ENCODE results near the gene CAMK2N2.

Gene CAMK2N2

GRCh38 chr3:184284696-184285095 is 23.3 kb upstream of the CAMK2N2 start:
- no peak for TF ChIP-seq FOXP2 (optimal IDR thresholded peaks at IDR 0.05; ENCODE audit: borderline replicate concordance, extremely low read depth, extremely low read length, insufficient read depth)
- no peak for TF ChIP-seq REST (IDR thresholded peaks at IDR 0.05; ENCODE audit: insufficient read depth in 1 of 2, low read depth in 2 of 2, low read length in 2 of 2)
- TF ChIP-seq SIN3A (IDR thresholded peaks at IDR 0.05; ENCODE audit: borderline replicate concordance, insufficient read depth, low read length): no peak
- TF ChIP-seq TAF1 (IDR thresholded peaks at IDR 0.05; ENCODE audit: borderline replicate concordance, insufficient read depth, low read length): no peak
- TF ChIP-seq POLR2AphosphoS5 (IDR thresholded peaks at IDR 0.05; ENCODE audit: low read depth, low read length): no peak

- TF ChIP-seq REST (IDR thresholded peaks at IDR 0.05; ENCODE audit: insufficient read depth in 1 of 2, low read depth in 2 of 2, low read length in 2 of 2) (no peak), TAF1 (IDR thresholded peaks at IDR 0.05; ENCODE audit: borderline replicate concordance, insufficient read depth, low read length) (no peak), SIN3A (IDR thresholded peaks at IDR 0.05; ENCODE audit: borderline replicate concordance, insufficient read depth, low read length) (no peak), POLR2AphosphoS5 (IDR thresholded peaks at IDR 0.05; ENCODE audit: low read depth, low read length) (no peak), FOXP2 (optimal IDR thresholded peaks at IDR 0.05; ENCODE audit: borderline replicate concordance, extremely low read depth, extremely low read length, insufficient read depth) (no peak)
These were observed 22.3 kb upstream of the CAMK2N2 start for GRCh38 chr3:184283681-184284080.

- TF ChIP-seq TAF1 (IDR thresholded peaks at IDR 0.05; ENCODE audit: borderline replicate concordance, insufficient read depth, low read length) (no peak), SIN3A (IDR thresholded peaks at IDR 0.05; ENCODE audit: borderline replicate concordance, insufficient read depth, low read length) (no peak), REST (IDR thresholded peaks at IDR 0.05; ENCODE audit: insufficient read depth in 1 of 2, low read depth in 2 of 2, low read length in 2 of 2) (no peak), FOXP2 (optimal IDR thresholded peaks at IDR 0.05; ENCODE audit: borderline replicate concordance, extremely low read depth, extremely low read length, insufficient read depth) (no peak), POLR2AphosphoS5 (IDR thresholded peaks at IDR 0.05; ENCODE audit: low read depth, low read length) (no peak)
These were observed 21.6 kb upstream of the CAMK2N2 start for GRCh38 chr3:184282941-184283340.

- TF ChIP-seq TAF1 (IDR thresholded peaks at IDR 0.05; ENCODE audit: borderline replicate concordance, insufficient read depth, low read length) (no peak), REST (IDR thresholded peaks at IDR 0.05; ENCODE audit: insufficient read depth in 1 of 2, low read depth in 2 of 2, low read length in 2 of 2) (no peak), SIN3A (IDR thresholded peaks at IDR 0.05; ENCODE audit: borderline replicate concordance, insufficient read depth, low read length) (no peak), POLR2AphosphoS5 (IDR thresholded peaks at IDR 0.05; ENCODE audit: low read depth, low read length) (no peak), FOXP2 (optimal IDR thresholded peaks at IDR 0.05; ENCODE audit: borderline replicate concordance, extremely low read depth, extremely low read length, insufficient read depth) (no peak)
These were observed 16.0 kb upstream of the CAMK2N2 start for GRCh38 chr3:184277366-184277765.

All from PFSK-1 (cell line).